GM18858 (cell line): ENCODE measurements around the gene TBX21.

ENCODE experiments used
- ATAC-seq: cut with Tn5 transposase; IDR thresholded peaks from one replicate; pipeline ENCODE4 v1.9.1; 2021; ENCODE audit not compliant: unreplicated experiment

Gene TBX21

DNA sequence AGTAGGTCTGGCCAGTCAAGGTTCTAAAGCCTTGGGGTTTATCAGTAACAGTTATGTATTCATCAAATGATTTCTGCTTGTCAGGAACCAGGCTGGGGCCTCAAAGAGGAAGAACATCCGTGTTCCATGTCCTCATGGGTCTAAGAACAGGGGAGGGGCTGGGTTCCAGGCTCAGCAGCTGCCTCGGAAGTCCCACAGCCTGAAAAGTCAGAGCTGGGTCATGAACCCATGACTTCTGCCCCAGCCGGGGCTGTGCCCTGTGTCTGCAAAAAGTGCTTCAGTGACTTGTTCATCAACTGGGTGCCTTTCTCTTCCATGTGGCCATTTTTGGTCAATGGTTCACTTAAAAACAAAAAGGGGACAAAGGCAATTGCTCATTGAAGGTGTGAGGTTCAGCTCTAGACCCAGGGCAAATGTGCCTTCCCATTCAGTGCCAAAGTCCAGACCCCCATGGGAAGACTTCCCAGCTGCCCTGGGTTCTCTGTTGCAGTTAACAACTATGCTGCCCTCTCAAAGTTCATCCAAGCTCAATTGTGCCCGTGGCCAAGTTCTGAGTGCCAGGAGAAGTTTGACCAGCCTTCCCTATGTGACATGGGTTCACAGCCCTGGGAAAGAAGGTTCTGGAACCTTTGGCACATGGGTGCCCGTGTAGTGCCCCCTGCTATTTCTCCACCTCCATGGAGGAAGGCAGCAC, 20.6 kb upstream of the TBX21 start:
- no peak for ATAC-seq

GRCh38 chr17:47713980-47714700, 18.9 kb upstream of the TBX21 start:
- ATAC-seq: no peak

DNA sequence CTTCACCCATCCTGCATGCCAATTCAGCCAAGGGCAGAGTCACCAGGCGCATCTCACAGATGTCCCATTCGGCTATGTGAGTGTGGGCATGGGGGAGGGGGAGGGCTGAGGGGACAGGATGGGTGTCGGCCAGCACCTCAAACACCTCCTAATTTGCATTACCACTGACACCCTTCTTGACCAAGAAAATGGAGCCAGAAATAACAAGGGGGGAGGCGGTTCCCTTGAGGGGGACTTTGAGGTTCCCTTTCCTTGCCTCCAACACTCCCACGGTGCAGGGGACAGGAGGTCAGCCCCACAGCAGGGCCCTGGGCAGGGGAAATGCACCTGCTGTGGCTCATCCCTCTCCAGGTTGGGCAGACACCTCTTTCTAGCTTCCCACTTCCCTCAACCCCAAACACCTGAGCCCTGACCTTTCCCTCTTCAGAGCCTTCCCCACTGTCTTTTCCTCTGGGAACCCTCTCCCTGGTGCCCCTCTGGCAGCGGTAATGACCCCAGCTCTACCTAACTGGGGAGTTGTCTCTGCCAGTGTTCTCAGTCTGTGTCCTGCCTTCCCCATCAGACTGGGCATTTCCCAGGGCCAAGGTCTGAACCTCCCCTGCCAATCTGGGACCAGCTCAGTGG, 18.2 kb upstream of the TBX21 start:
- ATAC-seq: no peak

DNA sequence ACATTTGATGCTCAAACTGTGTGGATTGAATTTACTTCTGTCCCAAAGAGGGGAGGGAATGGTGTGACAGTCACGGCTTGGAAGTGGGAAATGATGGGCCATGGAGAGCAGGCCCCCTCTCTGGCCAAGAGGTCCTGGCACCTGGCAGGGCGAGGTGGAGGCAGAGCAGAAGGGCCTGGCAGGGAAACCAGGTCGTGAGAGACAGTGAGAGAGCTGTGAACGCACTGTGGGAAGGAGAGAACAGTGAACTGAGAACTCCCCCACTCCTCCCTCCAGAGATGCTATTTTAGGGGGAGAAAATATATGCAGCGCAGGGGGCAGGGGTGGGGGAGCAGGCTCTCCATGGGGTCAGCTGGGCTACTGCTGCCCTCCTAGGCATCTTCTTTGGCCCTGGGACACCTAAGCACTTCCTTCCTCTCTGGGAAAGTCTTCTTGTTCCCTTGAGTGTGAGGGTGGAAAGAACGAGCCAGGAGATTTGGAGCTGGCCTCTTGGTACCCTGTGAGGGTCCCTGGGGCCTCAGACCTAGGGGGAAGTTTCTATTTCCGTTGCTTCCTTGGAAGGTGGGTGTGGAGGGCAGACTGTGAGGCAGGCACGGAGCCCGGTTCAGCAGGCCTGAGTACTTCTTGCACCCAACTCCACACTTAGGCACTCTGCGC, 17.2 kb upstream of the TBX21 start:
- ATAC-seq: no peak

DNA sequence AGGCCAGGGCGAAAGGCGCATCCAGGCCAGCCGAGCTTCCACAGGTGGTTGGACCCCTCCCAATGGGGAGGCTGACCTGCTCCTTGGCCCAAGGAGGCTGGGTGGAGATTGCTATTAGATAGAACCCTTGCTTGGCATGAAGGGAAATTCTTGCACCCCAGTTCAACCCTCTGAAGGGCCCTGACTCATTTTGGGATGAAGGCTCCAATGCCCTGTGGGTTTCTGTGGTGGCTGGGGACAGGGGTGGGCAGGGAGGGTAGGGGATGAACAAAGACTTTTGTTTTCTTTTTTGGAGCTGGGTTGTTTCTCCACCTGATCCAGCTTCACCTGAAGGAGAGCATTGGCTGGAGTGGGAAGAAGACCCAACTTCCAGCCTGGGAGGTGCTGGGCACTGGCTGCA, 16.7 kb upstream of the TBX21 start:
- ATAC-seq: no peak

- ATAC-seq: no peak
Measured at GRCh38 chr17:47717261-47717697, 15.8 kb upstream of the TBX21 start.

- no peak for ATAC-seq
Measured at GRCh38 chr17:47717979-47718621, 14.9 kb upstream of the TBX21 start.

DNA sequence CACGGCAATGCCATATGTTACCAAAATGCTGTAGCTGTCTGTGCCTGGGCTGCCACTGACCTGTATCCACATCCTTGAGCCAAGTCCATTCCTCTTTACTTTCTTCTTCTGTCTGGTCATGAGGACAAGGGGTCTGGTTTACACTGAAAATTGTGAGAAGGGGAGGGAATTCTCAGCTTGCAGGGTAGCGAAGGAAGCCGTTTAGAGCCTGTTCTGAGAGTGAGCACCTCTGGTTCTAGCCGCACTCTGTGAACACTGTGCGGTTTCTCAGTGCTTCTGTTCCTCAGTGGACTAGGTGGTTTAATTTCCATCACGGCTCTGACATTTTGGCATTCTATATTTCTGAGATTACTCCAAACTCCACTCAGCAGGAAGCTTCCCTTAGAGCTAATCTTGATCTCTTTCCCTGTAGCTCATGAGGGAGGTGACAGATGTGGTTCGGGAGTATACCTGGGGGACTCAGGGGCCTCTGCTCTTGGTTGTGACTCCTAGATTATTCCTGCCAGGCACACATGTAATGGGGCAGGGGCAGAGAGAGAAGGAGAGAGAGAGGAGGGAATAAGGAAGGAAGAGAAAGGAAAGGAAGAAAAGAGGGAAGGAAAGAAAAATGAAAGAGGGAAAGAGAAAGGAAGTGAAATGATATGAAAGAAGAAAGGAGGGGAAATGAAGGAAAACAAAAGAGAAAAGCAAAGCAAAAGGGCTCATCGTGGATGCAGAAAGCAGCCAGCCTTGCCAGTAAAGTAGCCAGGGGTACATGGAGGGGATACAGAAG, 14.2 kb upstream of the TBX21 start:
- ATAC-seq: no peak

DNA sequence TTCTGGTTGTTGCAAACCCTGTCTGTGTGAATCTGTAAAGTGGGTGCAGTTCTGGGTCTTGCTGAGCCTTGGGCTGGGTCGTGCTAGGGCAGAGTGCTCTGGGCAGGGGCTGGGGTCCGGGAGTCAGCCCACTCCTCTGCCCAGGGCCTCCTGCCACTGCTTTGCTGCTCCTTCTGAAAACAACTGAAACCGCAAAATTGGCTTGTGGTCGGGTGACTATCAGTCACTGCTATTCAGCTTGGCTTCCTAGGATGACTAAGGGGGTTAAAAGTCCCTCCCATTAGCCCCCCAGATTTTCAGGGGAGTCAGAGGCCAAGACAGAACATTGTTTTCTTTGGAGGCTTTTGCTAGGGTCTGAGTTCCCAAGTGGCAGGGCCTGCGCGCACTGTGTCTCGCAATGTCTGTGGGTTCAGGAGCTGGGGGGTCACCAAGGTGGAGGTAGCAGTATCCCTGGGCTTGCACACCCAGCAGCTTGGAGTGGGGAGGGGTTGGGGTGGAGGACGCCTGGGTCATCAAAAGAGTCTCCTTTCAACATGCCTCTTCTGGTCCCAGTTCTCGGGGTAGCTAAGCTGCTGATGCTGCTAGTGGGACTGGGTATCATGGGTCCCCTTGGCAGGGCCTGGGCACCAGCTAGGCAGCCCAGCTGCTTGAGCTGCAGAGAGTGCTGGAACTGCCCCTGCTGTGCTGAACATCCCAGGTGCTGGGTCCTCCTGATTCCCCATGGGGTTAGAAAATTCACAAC, 13.5 kb upstream of the TBX21 start:
- no peak for ATAC-seq

GRCh38 chr17:47720196-47720595, 12.8 kb upstream of the TBX21 start:
- ATAC-seq: no peak

- ATAC-seq: no peak
Measured at GRCh38 chr17:47720754-47721533, 12.1 kb upstream of the TBX21 start.

DNA sequence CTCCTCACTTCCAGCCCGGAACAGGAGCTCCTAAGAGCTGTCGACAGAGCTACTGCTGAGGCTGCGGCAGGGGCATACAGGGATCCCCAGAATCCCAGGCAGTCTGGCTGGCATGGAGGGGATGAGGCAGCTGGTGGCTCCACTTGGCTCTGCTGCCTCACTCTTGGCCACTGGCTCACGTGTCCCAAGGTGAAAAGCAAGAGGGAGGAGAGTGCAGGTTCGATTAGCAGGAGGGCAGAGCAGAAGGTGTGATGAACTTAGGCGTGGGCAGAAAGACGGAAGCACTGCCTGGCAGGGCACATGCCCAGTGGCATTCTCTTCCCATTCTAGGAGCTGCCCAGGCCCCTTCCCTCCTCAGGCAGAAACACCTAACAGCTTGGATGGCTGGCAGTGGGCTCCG, 11.3 kb upstream of the TBX21 start:
- ATAC-seq: no peak

- ATAC-seq: no peak
Measured at GRCh38 chr17:47724705-47725104, 8.3 kb upstream of the TBX21 start.

GRCh38 chr17:47725446-47726111, 7.5 kb upstream of the TBX21 start:
- no peak for ATAC-seq

DNA sequence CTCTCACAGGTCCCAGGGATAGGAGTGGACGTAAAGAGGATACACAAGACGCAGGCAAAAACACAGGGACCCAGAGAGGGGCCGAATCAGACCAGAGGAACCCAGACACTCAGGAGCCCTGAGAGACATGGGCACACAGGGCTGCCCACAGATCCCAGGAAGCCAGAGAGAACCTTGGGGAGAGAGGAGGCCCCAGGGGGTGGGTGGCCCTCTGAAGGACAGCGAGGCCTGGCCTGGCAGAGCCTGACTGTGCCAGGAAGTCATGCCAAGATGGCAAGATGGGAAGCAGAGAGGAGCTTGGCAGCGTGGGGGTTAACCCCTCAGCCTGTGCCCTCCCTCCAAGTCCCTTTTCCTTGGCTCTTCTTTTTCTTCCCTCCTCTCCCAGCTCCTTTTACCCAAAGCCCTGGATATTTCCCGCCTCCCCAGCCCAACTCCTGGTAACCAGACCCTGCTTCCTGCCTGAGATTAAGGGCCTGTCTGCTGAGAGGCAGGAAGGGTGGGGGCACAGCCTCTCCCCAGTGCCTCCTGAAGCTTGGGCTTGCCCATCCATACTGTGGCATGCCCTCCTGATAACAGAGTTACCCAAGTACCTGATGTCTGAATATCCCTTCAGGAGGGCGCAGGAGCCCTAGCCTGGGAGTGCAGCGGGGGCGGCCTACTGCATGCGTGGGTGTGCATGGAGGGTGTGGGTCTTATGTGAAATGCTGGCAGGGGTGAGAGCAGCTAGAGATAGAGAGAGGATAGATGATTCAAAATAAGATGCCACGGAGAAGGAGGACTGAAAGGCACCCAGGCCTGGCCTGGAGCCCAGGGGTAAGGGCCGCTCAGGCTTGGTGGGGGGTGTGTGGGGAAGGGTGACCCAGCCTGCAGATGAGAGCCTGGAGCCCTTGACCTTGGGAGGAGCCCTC, 6.0 kb upstream of the TBX21 start:
- no peak for ATAC-seq

DNA sequence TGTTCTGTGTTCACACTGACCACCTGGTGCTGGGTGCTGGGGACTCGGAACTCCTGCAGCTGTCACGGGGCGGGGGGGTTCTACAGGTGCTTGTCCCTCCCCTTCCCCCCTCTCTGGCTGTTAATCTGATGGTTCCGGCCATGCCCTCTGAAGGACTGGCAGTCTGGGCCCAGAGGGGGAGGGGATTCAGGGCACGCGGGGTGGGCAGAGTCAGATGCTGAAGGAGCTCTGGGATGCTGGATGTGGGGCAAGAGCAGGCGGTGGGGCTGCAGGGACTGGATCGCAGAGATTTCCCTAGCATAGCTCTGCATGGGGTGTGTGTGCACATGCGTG, 5.4 kb upstream of the TBX21 start:
- ATAC-seq: no peak

GRCh38 chr17:47728214-47728877, 4.7 kb upstream of the TBX21 start:
- no peak for ATAC-seq
